GM19455 (cell line): ENCODE data around the gene SNORC.
"Not testable (repeated sequence)": the region's sequence is repeated elsewhere in the genome, so short reads cannot be mapped to it uniquely, and the experiment has no call there.

Experiments
- ATAC-seq: cut with Tn5 transposase; IDR thresholded peaks from one replicate; pipeline ENCODE4 v1.9.1; 2021; ENCODE audit not compliant: unreplicated experiment

The SNORC gene

GRCh38 chr2:232896111-232896510, 26.0 kb downstream of the SNORC start:
- no peak for ATAC-seq

GRCh38 chr2:232896720-232897597, 26.9 kb downstream of the SNORC start:
- no peak for ATAC-seq

- ATAC-seq = no peak
Measured at GRCh38 chr2:232897598-232898408, 27.7 kb downstream of the SNORC start.

GRCh38 chr2:232898592-232899543, 28.8 kb downstream of the SNORC start:
- ATAC-seq = no peak

GRCh38 chr2:232900811-232901735, 31.0 kb downstream of the SNORC start:
- ATAC-seq = no peak

- ATAC-seq = no peak
Measured at GRCh38 chr2:232901736-232902578, 31.9 kb downstream of the SNORC start.

GRCh38 chr2:232903989-232904388, 33.9 kb downstream of the SNORC start:
- ATAC-seq = no peak

- not testable (repeated sequence) for ATAC-seq
Measured at GRCh38 chr2:232906867-232907717, 37.0 kb downstream of the SNORC start.

- ATAC-seq = not testable (repeated sequence)
Measured at GRCh38 chr2:232907718-232908085, 37.6 kb downstream of the SNORC start.

- ATAC-seq = no peak
Measured at GRCh38 chr2:232908695-232909094, 38.6 kb downstream of the SNORC start.

- no peak for ATAC-seq
Measured at GRCh38 chr2:232910376-232910775, 40.3 kb downstream of the SNORC start.

- ATAC-seq = no peak
Measured at GRCh38 chr2:232911712-232912277, 41.7 kb downstream of the SNORC start.

- ATAC-seq = no peak
Measured at GRCh38 chr2:232913903-232914302, 43.8 kb downstream of the SNORC start.

GRCh38 chr2:232919141-232919540, 49.1 kb downstream of the SNORC start:
- no peak for ATAC-seq

GRCh38 chr2:232920055-232920454, 50.0 kb downstream of the SNORC start:
- ATAC-seq = no peak

GRCh38 chr2:232920760-232921159, 50.7 kb downstream of the SNORC start:
- ATAC-seq = no peak

- ATAC-seq = no peak
Measured at GRCh38 chr2:232924433-232924832, 54.4 kb downstream of the SNORC start.
